HG02642 (cell line): ENCODE data around the gene ZNF649.
"Not testable (repeated sequence)": the region's sequence is repeated elsewhere in the genome, so short reads cannot be mapped to it uniquely, and the experiment has no call there.

Experiments used
- ATAC-seq: cut with Tn5 transposase; IDR thresholded peaks from one replicate; pipeline ENCODE4 v1.9.1; 2021; ENCODE audit warnings: mild to moderate bottlenecking; ENCODE audit not compliant: unreplicated experiment, poor library complexity

The ZNF649 gene

GRCh38 chr19:51904331-51905165, at the start of gene ZNF649:
ZNF649 (minus strand) TSS chr19:51905017; CDS start chr19:51900107, 4,910 bp downstream.
- ATAC-seq = peak; percentile 94

- no peak for ATAC-seq
These were observed 44.2 kb upstream of the ZNF649 start for GRCh38 chr19:51948975-51949374.

- no peak for ATAC-seq
These were observed 41.8 kb upstream of the ZNF649 start for GRCh38 chr19:51946602-51947001.

GRCh38 chr19:51944798-51945552, 40.2 kb upstream of the ZNF649 start:
- no peak for ATAC-seq

- no peak for ATAC-seq
These were observed 34.1 kb upstream of the ZNF649 start for GRCh38 chr19:51938936-51939335.

GRCh38 chr19:51931921-51932320, 27.1 kb upstream of the ZNF649 start:
- no peak for ATAC-seq

GRCh38 chr19:51927859-51928258, 23.0 kb upstream of the ZNF649 start:
- ATAC-seq = no peak

- peak; percentile 93 for ATAC-seq
These were observed 22.2 kb upstream of the ZNF649 start, which contains the start of gene ZNF613 for GRCh38 chr19:51926784-51927741. ZNF613 (plus strand) TSS chr19:51927472; CDS start chr19:51936221, 8,749 bp downstream.

GRCh38 chr19:51926426-51926783, 21.6 kb upstream of the ZNF649 start:
- ATAC-seq = no peak

GRCh38 chr19:51921949-51922348, 17.1 kb upstream of the ZNF649 start:
- ATAC-seq = no peak

- no peak for ATAC-seq
These were observed 14.8 kb upstream of the ZNF649 start for GRCh38 chr19:51919606-51920005.

- no peak for ATAC-seq
These were observed 11.3 kb upstream of the ZNF649 start for GRCh38 chr19:51916167-51916566.

- ATAC-seq = no peak
These were observed 10.6 kb upstream of the ZNF649 start for GRCh38 chr19:51915324-51915867.

GRCh38 chr19:51907981-51908380, 3.2 kb upstream of the ZNF649 start:
- ATAC-seq = not testable (repeated sequence)

GRCh38 chr19:51906108-51906507, 1.3 kb upstream of the ZNF649 start:
- not testable (repeated sequence) for ATAC-seq

- not testable (repeated sequence) for ATAC-seq
These were observed 822 bp upstream of the ZNF649 start for GRCh38 chr19:51905639-51906038.

- no peak for ATAC-seq
These were observed 389 bp upstream of the ZNF649 start for GRCh38 chr19:51905206-51905605.

GRCh38 chr19:51903192-51903591, 1.6 kb downstream of the ZNF649 start:
- ATAC-seq = no peak

GRCh38 chr19:51901860-51902259, 3.0 kb downstream of the ZNF649 start:
- ATAC-seq = no peak

- no peak for ATAC-seq
These were observed 13.5 kb downstream of the ZNF649 start for GRCh38 chr19:51891193-51891747.
